ENCODE data around the gene BTRC.

- TF ChIP-seq POLR2AphosphoS5 (IDR thresholded peaks at IDR 0.05) (no peak), CTCF (IDR thresholded peaks at IDR 0.05) (no peak)
Measured at GRCh38 chr10:101506829-101507661, 153.1 kb downstream of the BTRC start.

Measured in stomach (tissue), 4 donors.